ENCODE results near the gene GARRE1.

Gene GARRE1

GRCh38 chr19:34298891-34299520 lies 44.7 kb downstream of the GARRE1 start:
- no peak for DNase-seq (ENCODE audit: low read depth in 2 of 2)

- no peak for DNase-seq (ENCODE audit: low read depth in 2 of 2)
These were observed 45.2 kb downstream of the GARRE1 start for GRCh38 chr19:34299576-34299975.

DNA sequence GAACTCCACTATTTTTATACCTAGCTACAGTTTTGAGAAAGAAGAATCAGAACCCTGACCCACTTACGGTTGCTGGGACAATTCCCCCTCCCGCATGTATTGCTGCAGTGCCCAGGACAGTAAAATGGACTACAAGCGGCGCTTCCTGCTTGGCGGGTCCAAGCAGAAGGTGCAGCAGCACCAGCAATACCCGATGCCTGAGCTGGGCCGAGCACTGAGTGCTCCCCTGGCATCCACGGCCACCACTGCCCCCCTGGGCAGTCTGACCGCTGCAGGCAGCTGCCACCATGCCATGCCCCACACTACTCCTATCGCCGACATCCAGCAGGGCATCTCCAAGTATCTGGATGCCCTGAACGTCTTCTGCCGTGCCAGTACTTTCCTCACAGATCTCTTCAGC lies 46.0 kb downstream of the GARRE1 start:
- no peak for DNase-seq (ENCODE audit: low read depth in 2 of 2)

DNA sequence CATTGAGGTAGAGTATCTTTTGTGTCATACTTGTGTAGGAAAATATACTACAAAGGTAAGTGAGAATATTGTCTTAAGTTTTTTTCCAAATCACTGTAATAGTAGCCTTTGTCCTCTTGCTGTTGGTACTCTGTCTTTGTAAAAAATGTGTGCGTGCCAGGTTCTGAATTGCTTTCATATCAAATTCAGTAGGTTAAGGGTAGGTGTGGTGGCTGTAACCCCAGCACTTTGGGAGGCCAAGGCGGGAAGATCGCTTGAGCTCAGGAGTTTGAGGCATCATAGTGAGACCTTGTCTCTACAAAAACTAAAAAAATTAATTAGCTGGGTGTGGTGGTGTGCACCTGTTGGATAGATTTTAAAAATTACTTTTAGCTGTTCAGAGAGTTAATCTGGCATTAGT lies 46.6 kb downstream of the GARRE1 start:
- DNase-seq (ENCODE audit: low read depth in 2 of 2) = no peak

Data from stimulated activated CD8-positive, alpha-beta memory T cell treated with anti-CD3 and anti-CD28 coated beads, Interleukin-7, amount 100 ng/mL, for 1 hour (primary cell).